AG20443 (cell line): Measurements from ENCODE around the gene TMEM128.
"Not testable (repeated sequence)": the region's sequence is repeated elsewhere in the genome, so short reads cannot be mapped to it uniquely, and the experiment has no call there.

Experiments
- DNase-seq: peaks from one replicate; pipeline ENCODE4 v3.0.0; 2012; ENCODE audit warnings: low spot score, mixed read lengths

The TMEM128 gene

DNA sequence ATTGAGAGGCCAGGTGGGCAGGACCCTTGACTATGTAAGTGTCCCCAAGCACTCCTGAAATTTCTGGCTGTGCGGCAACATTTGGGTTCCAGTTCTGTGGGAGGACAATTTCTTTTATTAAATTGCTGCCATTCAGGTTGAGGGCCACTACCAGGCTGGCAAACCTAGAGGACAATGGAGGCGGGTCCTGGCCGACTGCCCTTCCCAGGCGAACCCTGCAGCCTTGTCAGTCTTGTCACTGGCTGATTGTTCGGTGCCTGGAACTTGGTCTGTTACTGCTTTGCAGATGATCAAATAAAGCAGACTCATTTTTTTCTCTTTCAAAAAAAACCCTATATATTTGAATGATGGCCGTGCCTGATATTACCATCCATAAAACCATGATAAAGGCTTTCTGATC, 6.6 kb upstream of the TMEM128 start:
- no peak for DNase-seq

DNA sequence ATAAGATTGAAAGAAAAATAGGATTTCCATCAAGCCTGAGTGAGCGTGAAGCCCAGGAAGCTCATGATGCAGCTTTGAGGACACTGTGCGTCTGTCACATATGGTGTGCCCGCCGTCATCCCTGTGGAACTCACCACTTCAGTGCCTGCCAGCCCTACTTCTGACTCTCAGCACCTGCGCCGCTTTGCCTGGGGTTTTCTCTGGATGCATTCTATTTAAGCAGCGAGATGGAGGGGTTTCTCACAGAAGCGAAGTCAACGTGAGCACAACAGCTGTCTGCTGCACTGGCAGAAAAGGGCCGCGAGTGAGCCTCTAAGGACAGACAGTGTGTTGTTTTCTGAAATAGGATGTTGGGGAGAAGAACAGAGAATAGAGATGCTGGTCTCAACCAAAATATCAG, 6.2 kb upstream of the TMEM128 start:
- DNase-seq, result no peak

DNA sequence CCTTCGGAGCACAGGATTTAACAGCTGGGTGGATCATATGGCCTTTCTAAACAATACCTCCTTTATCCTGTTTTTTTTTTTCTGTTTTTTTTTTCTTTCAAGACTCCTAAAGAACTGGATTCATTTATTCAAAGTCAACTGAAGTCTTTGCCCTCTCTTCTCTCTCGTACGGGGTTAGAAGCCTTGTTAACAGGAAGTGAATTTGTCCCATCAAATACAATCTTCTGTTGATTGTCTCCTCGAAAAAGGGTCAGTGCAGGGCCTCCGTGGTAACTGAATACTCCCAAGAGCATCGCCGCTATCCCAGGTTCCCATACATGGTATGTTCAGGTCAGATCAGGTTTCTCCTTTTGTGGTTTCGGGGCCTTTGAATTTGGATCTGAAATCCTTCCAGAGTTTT, 1.8 kb upstream of the TMEM128 start:
- DNase-seq, result no peak

DNA sequence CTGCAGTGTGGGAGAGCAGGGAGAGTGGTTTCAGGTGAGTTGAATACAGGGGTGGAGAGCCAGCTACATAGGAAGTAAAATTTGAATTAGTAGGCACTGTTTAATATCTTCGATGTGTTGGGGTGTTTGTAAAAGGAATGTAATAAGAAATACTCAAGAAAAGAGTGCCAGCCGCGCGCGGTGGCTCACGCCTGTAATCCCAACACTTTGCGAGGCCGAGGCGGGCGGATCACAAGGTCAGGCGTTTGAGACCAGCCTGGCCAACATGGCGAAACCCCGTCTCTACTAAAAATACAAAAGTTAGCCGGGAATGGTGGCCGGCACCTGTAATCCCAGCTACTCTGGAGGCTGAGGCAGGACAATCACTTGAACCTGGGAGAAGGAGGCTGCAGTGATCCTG, 1.3 kb upstream of the TMEM128 start:
- DNase-seq, result not testable (repeated sequence)

DNA sequence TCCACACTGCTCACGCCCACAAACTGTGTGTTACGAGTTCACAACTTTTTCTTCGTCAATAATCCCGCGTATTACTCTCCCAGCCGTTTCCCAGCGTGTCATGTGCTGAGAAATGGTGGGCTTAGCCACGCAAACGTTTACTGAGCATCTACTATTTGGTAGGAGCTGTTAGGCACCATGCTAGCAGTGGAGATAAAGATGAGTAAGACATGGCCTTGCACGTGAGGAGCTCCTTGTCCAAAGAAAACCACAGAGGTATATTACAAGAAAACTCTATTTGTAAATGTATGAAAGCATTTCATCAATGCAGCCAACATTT, 821 bp upstream of the TMEM128 start:
- no peak for DNase-seq

DNA sequence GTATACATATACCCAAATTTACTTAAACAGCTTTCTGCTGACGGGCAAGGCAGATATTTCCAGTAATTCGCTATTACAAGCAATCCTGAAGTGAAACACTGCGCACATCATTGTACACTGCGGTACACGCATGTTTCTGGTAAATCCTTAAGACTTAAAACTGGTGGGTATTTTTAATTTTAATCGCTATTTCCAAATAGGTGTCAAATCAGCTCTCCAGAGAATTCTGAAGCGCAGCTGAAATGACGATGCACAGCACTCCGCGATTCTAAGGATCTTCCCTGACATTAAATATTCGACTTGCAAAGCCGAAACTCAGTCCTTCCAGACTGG, 361 bp downstream of the TMEM128 start:
- no peak for DNase-seq

DNA sequence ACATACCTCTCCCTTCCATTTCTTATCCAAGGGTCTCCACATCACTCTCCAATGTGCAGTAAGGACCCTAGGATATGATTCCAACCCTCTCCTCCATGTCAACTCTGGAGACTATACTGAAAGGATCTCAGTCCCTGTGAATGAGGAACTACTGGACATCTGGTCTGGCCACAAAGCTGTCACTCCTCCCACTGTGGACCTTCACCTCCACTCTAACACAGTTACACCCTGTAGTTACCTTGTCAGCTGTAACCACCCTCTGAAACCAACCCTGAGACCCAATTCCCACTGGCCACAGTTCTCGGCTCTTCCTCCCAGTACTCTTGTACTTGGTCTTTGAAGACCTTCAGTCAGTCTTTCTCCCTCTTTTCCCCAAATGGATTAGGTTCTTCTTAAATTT, 2.9 kb downstream of the TMEM128 start:
- DNase-seq, result no peak

DNA sequence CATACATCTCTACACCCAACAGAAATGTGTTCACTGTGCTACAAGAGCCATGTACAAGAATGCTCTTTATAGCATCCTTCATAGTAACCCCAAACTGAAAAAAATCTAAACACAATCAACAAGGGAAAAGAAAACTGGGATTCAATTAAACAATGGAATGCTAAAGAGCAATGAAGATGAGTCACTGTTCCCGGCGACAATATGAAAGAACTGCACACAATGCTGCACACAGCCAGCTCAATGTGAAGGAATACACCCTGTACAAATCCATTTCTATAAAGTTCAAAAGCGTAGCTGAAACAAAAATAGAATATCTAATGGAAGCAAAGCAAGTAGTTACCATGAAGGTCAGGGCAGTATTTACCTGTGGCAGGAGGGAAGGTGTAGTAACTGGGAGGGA, 8.5 kb downstream of the TMEM128 start:
- not testable (repeated sequence) for DNase-seq

DNA sequence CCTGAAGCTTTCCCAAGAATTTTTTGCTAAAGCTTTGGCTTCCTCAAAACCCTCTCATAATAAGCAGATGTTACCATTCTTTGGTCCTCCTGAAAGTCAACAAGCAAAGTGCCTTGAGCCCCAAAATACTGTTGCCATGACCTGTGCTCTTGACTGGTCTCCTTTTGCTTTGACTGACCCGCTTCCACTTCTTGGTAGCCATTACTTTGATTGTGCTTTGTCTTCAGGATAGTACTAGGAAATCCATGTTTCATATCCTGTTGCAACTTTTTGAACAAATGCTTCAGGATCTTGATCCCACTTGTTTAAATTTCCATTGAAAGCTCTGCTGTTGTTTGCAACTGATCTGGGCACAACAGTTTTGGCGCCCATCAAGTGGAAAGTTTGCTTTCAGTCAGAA, 14.4 kb downstream of the TMEM128 start:
- no peak for DNase-seq

DNA sequence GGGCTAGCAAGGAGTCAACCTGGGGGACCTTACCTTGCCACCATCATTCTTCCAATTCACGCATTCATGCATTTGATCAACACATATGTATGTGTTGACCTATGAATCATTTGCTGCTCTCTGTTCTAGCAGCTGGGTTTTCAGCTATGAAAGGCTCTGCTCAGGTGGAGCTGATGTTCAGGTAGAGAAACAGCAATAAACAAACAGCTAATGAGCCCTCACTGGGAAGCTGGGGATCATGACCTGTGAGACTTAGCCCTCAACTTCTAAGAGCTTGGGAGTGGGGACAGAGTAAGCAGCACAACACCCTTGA, 19.7 kb downstream of the TMEM128 start:
- DNase-seq, result no peak

DNA sequence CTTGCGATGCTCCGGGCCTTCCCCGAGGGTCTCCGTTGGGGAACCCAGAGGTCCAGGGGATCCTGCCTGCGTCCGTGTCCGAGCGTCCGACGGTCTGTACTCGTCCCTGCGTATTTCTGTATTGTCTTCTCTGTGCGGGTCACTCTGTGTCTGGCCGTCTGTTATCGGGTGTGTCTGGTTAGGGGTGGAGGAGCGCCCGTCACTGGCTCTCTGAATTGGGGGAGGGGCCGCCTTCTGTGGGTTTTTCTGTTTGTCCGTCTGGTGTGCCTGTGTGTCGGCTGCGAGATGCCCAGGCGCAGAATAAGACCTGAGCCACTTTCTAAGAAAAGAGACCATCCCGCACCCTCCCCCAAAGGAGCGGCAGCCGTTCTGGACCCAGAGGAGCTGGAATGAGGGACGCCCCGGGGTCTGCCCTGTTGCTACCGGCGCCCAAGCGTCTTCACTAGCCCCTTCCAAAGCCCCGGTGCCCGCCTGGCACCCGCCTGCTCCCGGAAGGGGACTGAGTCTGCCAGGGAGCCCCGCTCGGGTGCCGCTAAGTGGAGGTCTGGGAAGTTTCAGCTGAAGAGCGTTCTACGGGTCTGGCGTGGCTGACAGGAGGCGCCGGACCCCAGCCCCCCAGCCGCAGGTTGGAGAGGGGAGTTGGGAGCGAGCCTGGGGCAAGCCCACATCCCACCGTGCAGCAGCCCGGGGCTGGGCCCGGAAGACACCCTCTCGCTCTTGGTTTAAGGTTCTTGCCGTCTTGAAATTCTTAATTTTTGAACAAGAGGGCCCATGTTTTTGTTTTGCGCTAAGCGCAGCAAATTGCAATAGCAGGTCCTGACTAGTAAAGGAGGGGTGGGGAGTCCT, 20.3 kb downstream of the TMEM128 start:
- no peak for DNase-seq

DNA sequence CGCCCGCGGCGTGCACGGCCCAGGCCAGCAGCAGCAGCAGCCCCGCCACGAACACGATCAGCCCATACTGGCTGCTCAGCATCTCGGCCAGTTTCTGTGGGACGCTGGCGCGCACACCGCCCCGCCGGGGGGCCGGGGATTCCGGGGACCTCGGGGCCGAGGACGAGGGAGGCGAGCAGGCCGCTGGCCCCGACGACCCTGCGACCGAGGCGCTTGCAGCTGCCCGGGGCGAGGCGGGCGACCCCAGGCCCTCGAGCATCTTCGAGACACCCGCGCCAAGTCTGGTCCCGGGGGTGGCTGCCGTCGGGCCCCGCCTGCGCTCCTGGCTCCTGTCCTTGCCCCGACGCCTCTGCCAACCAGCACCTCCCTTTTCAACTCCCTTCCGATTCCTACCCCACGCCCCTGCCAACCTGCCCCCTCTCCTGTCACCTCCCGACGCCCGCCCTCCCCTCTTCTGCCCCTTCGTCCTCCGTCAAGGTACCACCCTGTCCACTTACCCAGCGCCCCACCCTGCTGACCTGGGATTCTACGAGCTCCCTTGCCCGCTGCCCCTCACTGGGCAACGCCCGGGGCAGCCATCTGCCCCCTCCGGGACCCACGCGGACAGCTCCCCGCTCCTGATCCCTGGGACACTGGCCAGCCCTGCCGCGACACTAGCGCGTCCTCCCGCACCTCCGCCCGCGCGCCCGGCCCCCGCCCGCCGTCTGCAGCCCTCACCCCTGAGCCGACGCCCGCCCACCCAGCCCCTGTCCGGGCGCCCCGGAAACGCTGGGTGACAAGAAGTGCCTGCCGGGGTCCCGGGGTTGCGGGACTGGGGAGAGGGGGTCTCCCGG, 21.2 kb downstream of the TMEM128 start, which contains the start of gene OTOP1:
Gene OTOP1 (minus strand): TSS at position 324 of the 833 bp plus-strand sequence. CDS start 65 bp downstream, at position 259.
- DNase-seq, result no peak

DNA sequence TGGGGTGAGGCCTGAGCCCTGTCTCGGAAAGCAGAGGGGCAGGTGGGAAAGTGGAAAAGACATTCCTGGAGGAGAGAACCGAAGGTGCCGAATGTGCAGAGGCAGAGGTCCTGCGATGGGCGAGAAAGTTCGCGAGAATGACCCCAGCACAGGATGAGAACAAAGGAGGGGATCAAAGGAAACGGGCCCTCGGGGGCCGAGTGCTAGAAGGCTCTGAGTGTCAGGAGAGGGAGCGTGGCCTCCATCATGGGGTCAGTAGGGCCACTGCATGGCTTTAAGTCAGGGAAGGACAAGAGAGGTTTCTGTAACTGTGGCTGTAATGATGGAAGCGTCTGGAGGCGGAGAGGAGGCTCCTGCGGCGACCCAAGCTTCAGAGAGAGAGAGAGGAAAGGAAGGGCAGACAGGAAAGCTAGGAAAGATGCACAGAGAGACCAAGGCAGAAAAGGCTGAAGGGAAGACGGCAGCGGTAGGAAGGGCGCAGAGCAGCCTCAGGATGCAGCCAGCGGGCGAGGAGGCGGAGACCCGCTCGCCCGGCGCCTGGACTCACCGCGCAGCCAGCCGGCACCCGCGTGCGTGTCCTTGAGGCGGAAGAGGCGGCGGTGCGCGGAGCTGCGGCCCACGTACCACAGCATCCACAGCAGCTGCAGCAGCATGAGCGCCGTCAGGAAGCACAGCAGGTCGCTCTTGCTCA, 22.0 kb downstream of the TMEM128 start:
- peak; percentile 27 for DNase-seq

DNA sequence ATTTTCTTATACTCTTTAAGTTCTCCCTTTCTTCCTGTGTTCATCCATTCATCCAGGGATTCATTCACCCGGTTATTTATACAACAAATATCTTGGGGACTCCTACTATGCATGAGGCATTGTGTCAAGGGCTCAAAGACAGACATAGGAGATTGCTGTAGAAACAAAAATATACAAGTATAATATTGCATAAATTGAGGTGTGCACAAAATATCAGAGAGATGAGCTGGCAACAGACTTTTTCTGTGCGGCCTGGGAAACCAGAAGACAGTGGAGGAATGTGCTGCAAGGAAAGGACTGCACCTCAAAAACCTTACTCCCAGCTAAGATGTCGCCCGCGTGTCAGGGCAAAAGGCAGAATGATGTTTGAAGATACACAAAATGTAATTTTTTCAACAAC, 30.9 kb downstream of the TMEM128 start:
- DNase-seq, result no peak

DNA sequence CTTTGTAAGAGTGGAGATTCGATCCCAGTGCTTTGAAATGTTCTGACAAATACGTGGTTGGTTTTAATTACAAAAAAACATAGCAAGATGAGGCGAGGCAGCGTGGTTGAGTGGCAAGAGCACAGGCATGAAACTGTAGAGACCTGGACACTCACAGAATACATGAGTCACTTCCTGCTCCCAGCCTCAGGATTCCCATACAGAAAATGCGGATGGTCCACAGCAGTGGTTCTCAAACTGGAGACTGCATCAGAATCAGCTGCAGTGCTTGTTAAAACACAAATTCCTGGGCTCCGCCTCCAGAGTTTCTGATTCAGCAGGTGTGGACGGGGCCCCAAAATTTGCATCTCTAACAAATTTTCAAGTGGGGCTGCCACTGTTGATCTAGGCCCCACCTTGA, 31.4 kb downstream of the TMEM128 start:
- no peak for DNase-seq

DNA sequence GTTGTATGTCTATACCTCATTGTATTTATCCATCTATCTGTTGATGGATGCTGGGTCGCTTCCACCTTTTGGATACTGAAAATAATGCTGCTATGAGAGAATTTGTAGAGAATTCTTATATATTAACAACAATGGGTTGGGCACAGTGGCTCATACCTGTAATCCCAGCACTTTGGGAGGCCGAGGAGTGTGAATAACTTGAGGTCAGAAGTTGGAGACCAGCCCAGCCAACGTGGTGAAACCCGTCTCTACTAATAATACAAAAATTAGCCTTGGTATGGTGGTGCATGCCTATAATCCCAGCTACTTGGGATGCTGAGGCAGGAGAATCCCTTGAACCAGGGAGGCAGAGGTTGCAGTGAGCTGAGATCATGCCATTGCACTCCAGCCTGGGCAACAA, 34.3 kb downstream of the TMEM128 start:
- DNase-seq, result not testable (repeated sequence)

DNA sequence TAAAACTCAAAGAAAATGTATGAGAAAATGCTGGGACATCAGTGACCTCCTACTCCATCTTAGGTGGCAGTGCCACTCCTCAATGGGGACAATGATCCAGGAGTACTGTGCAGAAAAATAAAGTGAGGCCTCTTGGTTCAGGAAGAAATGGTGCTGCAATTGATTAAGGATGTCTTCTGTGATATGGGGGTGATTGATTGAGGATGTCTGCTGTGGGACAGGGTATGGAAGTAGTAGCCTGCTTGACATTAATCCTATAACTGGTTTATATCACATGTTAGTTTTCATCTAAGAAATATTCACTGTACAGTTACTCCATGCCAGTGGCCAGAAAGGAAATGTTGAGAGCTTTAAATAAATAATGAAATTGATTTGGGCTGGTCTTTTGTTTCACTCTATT, 41.8 kb downstream of the TMEM128 start:
- no peak for DNase-seq

DNA sequence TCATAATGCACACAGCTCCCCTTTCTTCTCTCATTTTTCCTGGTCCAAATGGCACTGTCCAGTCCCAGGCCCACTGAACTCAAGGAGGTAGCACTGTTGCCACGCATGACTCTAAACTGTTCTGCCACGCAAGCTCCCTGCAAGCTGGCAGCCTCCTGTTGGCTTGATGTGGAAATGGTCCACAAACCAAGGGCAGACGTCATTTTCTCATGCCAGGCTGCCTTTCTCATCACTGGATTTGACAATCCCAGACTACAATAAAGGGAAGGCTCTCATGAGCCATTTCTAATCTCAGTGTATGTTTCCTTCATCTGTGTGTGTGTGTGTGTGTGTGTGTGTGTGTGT, 43.6 kb downstream of the TMEM128 start:
- DNase-seq, result no peak

DNA sequence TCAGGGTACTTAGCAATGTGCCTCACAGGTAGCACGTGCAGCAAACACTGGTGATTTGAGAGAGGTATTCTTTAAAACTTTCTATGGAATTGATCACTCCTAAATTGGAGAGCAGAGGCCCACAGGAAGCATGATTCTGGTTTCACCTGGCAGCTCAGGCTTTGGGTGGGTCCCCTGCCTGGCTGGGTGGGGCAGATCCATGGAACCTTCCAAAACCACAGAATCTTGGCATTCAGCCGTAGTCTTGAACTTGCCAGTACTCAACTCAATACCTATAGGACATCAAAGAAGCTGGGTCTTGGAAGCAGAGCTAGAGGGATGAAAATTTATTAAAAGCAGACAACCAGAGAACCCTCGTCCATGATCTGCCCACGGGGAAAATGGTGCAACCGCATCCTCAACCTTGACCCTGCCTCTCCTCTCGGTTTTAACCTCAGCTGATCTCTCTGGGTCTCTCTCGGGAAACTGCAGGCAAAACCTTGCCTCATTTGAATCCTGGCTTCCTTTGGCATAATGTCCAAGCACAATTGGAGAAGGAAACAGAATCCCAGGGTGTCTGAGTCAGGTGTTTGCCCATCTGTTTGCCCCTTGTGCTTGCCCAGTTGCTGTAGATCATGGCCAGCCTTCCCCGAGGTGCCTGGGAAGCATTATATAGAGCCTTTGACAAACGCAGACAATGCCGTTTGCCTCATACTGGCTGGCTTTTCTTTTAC, 44.2 kb downstream of the TMEM128 start:
- DNase-seq, result no peak

DNA sequence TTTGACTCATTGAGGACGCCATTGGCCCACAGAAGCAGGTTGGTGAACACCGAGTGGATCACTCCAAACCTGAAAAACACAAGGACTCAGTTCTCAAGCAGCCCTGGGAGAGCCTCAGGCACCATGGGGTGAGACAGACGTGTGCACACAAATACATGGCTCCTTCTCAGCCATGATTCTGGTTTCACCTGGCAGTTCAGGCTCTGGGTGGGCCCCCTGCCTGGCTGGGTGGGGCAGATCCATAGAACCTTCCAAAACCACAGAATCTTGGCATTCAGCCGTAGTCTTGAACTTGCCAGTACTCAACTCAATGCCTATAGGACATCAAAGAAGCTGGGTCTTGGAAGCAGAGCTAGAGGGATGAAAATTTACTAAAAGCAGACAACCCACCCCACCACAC, 45.5 kb downstream of the TMEM128 start:
- DNase-seq, result no peak

DNA sequence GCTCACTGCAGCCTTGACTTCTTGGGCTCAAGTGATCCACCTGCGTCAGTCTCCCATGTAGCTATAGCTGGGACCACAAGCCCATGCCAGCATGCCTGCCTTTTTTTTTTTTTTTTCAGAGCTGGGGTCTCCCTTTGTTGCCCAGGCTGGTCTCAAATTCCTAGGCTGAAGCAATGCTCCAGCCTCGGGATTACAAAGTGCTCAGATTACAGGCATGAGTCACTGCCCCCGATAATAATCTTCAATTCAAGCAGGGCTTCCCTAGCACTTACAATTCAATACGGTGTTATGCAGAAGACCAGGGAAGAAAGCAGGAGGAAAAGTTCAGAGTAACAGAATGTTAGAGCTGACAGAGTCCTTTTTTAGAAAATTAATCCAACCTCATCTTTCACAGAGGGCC, 47.4 kb downstream of the TMEM128 start:
- DNase-seq, result no peak

DNA sequence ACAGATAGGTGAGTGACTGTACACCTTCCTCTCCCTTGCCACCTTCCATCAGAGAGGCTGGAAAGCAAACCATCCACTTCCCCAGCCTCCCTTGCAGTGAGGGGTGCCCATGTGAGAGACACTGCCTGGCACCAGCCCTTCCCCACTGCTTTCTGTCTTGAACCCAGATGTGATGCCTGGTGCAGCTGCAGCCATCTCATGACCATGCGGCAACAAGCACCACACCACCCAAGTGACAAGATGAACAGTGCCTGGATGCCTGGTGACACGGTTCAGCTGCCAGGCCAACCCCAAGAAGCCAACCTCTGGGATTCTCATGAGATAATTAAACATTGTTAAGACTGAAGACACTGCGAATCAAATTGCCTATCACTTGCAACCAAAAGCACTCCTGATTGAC, 52.7 kb downstream of the TMEM128 start:
- no peak for DNase-seq

DNA sequence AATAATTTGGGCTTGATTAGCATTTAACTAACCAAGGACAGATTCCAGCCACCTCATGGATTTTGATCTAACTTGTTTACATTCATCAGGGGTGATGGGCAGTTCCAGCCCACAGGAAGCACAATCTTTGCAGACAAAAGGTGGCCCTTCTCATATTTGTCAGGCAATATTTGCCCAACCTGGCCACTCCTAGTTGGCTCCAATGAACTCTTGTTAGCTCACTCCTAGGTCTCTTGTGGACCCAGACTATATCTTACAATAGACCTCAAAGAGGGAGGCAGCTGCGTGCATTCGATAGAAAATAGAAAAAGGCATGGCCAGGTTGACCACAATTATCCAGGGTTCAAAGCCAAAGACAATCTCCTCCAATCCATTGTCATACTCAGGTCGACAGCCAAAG, 59.5 kb downstream of the TMEM128 start:
- not testable (repeated sequence) for DNase-seq
